NCI-H524 treated with DMSO at 0.1 percent for 48 hours (cell line): ENCODE results near the gene MMP10.

Experiments used
- DNase-seq: peaks from one replicate; lab custom pipeline; 2025; lab: John Stamatoyannopoulos, UW

The MMP10 gene

GRCh38 chr11:102780491-102780918 lies at the start of gene MMP10:
Gene MMP10 (minus strand): TSS chr11:102780628. CDS start chr11:102780591, 37 bp downstream.
- no peak for DNase-seq

GRCh38 chr11:102829316-102830000 lies 49.0 kb upstream of the MMP10 start:
- DNase-seq, result peak; percentile 27

GRCh38 chr11:102824556-102824955 lies 44.1 kb upstream of the MMP10 start:
- no peak for DNase-seq

GRCh38 chr11:102819491-102819890 lies 39.1 kb upstream of the MMP10 start:
- no peak for DNase-seq

GRCh38 chr11:102813484-102813883 lies 33.1 kb upstream of the MMP10 start:
- DNase-seq, result no peak

- DNase-seq, result no peak
Measured at GRCh38 chr11:102812188-102812587, 31.8 kb upstream of the MMP10 start.

- no peak for DNase-seq
Measured at GRCh38 chr11:102810950-102811660, 30.7 kb upstream of the MMP10 start.

GRCh38 chr11:102809971-102810370 lies 29.5 kb upstream of the MMP10 start:
- no peak for DNase-seq

- no peak for DNase-seq
Measured at GRCh38 chr11:102807921-102808320, 27.5 kb upstream of the MMP10 start.

- DNase-seq, result no peak
Measured at GRCh38 chr11:102806296-102806695, 25.9 kb upstream of the MMP10 start.

GRCh38 chr11:102802341-102802740 lies 21.9 kb upstream of the MMP10 start:
- no peak for DNase-seq

- DNase-seq, result no peak
Measured at GRCh38 chr11:102800767-102801166, 20.3 kb upstream of the MMP10 start.

GRCh38 chr11:102799681-102800340 lies 19.4 kb upstream of the MMP10 start:
- no peak for DNase-seq

- DNase-seq, result no peak
Measured at GRCh38 chr11:102798012-102798746, 17.8 kb upstream of the MMP10 start, which contains the start of gene MMP1. Gene MMP1 (minus strand): TSS chr11:102798160. CDS start chr11:102798092, 68 bp downstream.

- peak; percentile 4 for DNase-seq
Measured at GRCh38 chr11:102794382-102794781, 14.0 kb upstream of the MMP10 start.

GRCh38 chr11:102793677-102794290 lies 13.4 kb upstream of the MMP10 start:
- DNase-seq, result no peak

GRCh38 chr11:102792604-102793003 lies 12.2 kb upstream of the MMP10 start:
- no peak for DNase-seq

- DNase-seq, result no peak
Measured at GRCh38 chr11:102791271-102792036, 11.0 kb upstream of the MMP10 start.

- DNase-seq, result no peak
Measured at GRCh38 chr11:102788334-102788995, 8.0 kb upstream of the MMP10 start.

GRCh38 chr11:102784380-102784779 lies 4.0 kb upstream of the MMP10 start:
- no peak for DNase-seq
